Heart left ventricle (tissue), 13 donors: ENCODE data around the gene DCTPP1.
A peak's percentile ranks its signal among the peaks of the same experiment; 100 is the strongest.

Experiments used
- POLR2A ChIP-seq, 2 donors: fragments of 450-650 bp; IDR thresholded peaks; one replicate each; pipeline ENCODE4 v1.6.1; 2017; ENCODE audit warnings: antibody characterized with exemption in 2 of 2, mild to moderate bottlenecking in 2 of 2, moderate library complexity in 2 of 2
- TF ChIP-seq, protein P1 (sequence below), 12 donors: fragments of 200-600 bp; sonication (generic) in 4 of 12; IDR thresholded peaks; one replicate each; pipeline versions ENCODE4 v1.5.0 to v1.8.0; 2018 to 2022; ENCODE audit warnings: antibody characterized with exemption in 12 of 12, mild to moderate bottlenecking in 5 of 12
- donor health status: ischemic (EF 13 %, LVEDD 7.1; RV severe dilation, severe dysfunction).
- donor health status: DM: no; HTN: yes; CAD: no.
- donor health status: DM: no; HTN: no; CAD: no.
- donor health status: ischemic (EF 25% LVEDD 6.9; RV normal size, moderate dysfunction).
- donor health status: ischemic (EF 25% LVEDD 5.7; RV mildly dilated, moderate dysfunction).
- donor health status: ischemic (EF 35%, LVEDD 5.7; RV mildly dilated, moderate dysfunction).
- donor health status: nonischemic (EF 11% LVEDD 7.7; RV severe dilation, severe dysfunction).
- donor health status: DM: yes; HTN: yes; CAD: no.
- donor health status: PGD.
- donor health status: ischemic (EF 29% LVEDD 5.4; RV normal size, mild dysfunction).
- donor health status: nonischemic (EF 23%, LVEDD 6.1; RV moderate dilation, normal function).

DNA sequence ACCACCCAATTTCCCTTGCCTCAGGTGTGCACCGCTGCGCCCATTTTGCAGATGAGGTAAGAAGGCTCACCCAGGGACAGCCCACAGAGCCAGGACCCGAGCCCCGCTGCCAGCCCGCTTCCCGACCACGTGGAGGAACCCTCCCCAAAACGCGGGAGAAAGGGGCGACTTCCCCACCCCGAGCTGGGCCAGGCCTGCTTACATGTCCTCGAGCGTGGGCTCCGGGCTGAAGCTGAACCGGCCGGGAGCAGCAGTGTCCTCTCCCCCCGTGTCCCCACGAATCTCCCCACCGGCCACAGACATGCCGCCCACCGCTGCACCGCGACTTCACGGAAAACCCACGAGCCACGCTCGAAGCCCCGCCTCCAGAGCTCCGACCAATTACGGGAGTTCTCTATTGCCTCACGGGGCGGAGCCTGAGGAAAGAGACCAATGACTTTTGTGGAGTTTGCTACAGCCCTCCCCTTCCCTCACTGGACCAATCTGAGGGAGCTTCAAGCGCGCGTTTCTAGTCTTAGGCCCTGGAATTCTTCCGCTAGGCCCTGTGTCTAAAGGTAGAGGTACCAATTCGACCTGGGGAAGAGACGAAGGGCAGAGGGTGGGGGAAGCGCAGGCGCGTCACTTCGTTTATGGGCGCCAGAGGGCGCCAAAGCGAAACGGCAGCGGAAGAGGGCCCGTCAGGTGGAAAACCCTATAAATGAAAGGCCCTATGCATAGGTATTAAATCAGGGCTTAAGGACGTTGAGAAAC, at the start of gene DCTPP1:
- TF ChIP-seq, protein P1, sequence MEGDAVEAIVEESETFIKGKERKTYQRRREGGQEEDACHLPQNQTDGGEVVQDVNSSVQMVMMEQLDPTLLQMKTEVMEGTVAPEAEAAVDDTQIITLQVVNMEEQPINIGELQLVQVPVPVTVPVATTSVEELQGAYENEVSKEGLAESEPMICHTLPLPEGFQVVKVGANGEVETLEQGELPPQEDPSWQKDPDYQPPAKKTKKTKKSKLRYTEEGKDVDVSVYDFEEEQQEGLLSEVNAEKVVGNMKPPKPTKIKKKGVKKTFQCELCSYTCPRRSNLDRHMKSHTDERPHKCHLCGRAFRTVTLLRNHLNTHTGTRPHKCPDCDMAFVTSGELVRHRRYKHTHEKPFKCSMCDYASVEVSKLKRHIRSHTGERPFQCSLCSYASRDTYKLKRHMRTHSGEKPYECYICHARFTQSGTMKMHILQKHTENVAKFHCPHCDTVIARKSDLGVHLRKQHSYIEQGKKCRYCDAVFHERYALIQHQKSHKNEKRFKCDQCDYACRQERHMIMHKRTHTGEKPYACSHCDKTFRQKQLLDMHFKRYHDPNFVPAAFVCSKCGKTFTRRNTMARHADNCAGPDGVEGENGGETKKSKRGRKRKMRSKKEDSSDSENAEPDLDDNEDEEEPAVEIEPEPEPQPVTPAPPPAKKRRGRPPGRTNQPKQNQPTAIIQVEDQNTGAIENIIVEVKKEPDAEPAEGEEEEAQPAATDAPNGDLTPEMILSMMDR (IDR thresholded peaks at IDR 0.05), result peak; percentile 53 to 84 (median 72)
- peak in 1 of 2 donors; percentile 46 for TF ChIP-seq POLR2A (IDR thresholded peaks at IDR 0.05)
